CD4-positive, alpha-beta T cell (primary cell): Measurements from ENCODE around the gene TNFRSF21. TPM values are rescaled to one million over a fixed set of nuclear protein-coding genes. Genes with fewer than 3 reads are reported as not detected.

Source experiments
- ATAC-seq: fragments of 200-7000 bp; cut with Tn5 transposase; one replicate; pipeline ENCODE4 v1.10.0; 2022; ENCODE audit warnings: mild to moderate bottlenecking; ENCODE audit not compliant: poor library complexity
- CTCF ChIA-PET: fragments of 350-600 bp; sonication (Branson Sonifier 250); formaldehyde crosslinking; loops from one replicate; lab custom pipeline; 2021; ENCODE audit warnings: antibody characterized with exemption, inconsistent platforms; lab: Charles Lee
- POLR2A ChIA-PET: fragments of 350-600 bp; sonication (Branson Sonifier 250); formaldehyde crosslinking; loops from one replicate; lab custom pipeline; 2021; ENCODE audit warnings: antibody characterized with exemption, inconsistent platforms; lab: Charles Lee
- DNase-seq, 14 experiments: peaks; one replicate each; pipeline ENCODE4 v3.0.0-alpha.2; 2013 to 2020; ENCODE audit warnings: mixed read lengths in 2 of 14
- H3K27ac ChIP-seq, 2 donors: one replicate each; pipeline versions ENCODE4 v1.5.1 to v1.7.0; 2013; ENCODE audit warnings: low read length in 2 of 2, low read depth in 1 of 2, mild to moderate bottlenecking in 1 of 2
- H3K27me3 ChIP-seq, 2 experiments: 1 replicate in 1 of 2; 2 replicates in 1 of 2; pipeline versions ENCODE4 v1.6.1 to v1.7.0; 2013; ENCODE audit warnings: low read length in 2 of 2, control low read depth in 1 of 2, mild to moderate bottlenecking in 1 of 2, moderate library complexity in 1 of 2; ENCODE audit not compliant: insufficient read depth in 2 of 2, control insufficient read depth in 1 of 2
- H3K36me3 ChIP-seq: one replicate; pipeline ENCODE4 v1.6.1; 2013; ENCODE audit warnings: low read length, control low read depth; ENCODE audit not compliant: insufficient read depth
- H3K4me1 ChIP-seq: one replicate; pipeline ENCODE4 v1.6.1; 2013; ENCODE audit warnings: low read length, control low read depth; ENCODE audit not compliant: insufficient read depth
- H3K4me3 ChIP-seq: one replicate; pipeline ENCODE4 v1.5.1; 2013; ENCODE audit warnings: mild to moderate bottlenecking, low read length, moderate library complexity
- H3K9me3 ChIP-seq, 2 experiments: 1 replicate in 1 of 2; 2 replicates in 1 of 2; pipeline versions ENCODE4 v1.6.1 to v1.7.0; 2013; ENCODE audit warnings: low read length in 2 of 2, mild to moderate bottlenecking in 2 of 2, control low read depth in 1 of 2, moderate library complexity in 1 of 2; ENCODE audit not compliant: control insufficient read depth in 1 of 2, insufficient read depth in 1 of 2
- H3K27ac Mint-ChIP-seq: one replicate; pipeline ENCODE4 v1.8.0; 2020; ENCODE audit warnings: mixed read lengths
- H3K27me3 Mint-ChIP-seq: one replicate; pipeline ENCODE4 v1.8.0; 2021; ENCODE audit warnings: mixed read lengths
- H3K36me3 Mint-ChIP-seq: one replicate; pipeline ENCODE4 v1.8.0; 2021; ENCODE audit warnings: low read depth, mixed read lengths
- H3K4me1 Mint-ChIP-seq: one replicate; pipeline ENCODE4 v1.8.0; 2021; ENCODE audit warnings: low read depth, mixed read lengths
- H3K4me3 Mint-ChIP-seq: one replicate; pipeline ENCODE4 v1.8.0; 2020; ENCODE audit warnings: mild to moderate bottlenecking, mixed read lengths
- H3K9me3 Mint-ChIP-seq: one replicate; pipeline ENCODE4 v1.8.0; 2020; ENCODE audit warnings: mixed read lengths
- CTCF ChIP-seq: fragments of 200-600 bp; IDR thresholded peaks from one replicate; pipeline ENCODE4 v1.8.0; 2022; ENCODE audit warnings: antibody characterized with exemption, mild to moderate bottlenecking
- intact Hi-C, 2 experiments: fragments of 100-400 bp; cut with DNase I in 1 of 2; cut with micrococcal nuclease in 1 of 2; formaldehyde crosslinking; loops; one replicate each; pipeline versions ENCODE4 v1.15.1 to v1.9.0; 2023 to 2025; cut with DNase I, micrococcal nuclease
- total RNA-seq, 174 experiments: library from RNA in 2 of 174; stranded (reverse) in 2 of 174; gene quantifications; one replicate each; pipeline ENCODE4 v1.2.3 and lab custom pipeline; 2021 to 2026

TNFRSF21 gene
- total RNA-seq, 2 experiments from 2014 or later, result 0.92 to 0.96 TPM

- Histone ChIP-seq H3K4me1 (no peaks in the 10 kb centered on the region), H3K36me3 (no peaks in the 10 kb centered on the region), H3K27ac (no peak overlapping the region), H3K27me3 (no peaks in the 10 kb centered on the region), H3K9me3 (peaks cover 0 to 11% of the 10 kb centered on the region in 2 experiments), H3K4me3 (no peak overlapping the region)
- Mint-ChIP-seq H3K36me3 (no peaks in the 10 kb centered on the region), H3K4me1 (peaks cover 13% of the 10 kb centered on the region), H3K4me3 (no peak overlapping the region), H3K9me3 (no peaks in the 10 kb centered on the region), H3K27me3 (no peaks in the 10 kb centered on the region), H3K27ac (no peak overlapping the region)
- no peak for TF ChIP-seq CTCF
- DNase-seq, result no peak
- POLR2A ChIA-PET, result no interaction called here
- CTCF ChIA-PET, result no interaction called here
- no peak for ATAC-seq
- intact Hi-C loops, result no loop called here
These were observed 103.1 kb downstream of the TNFRSF21 start for GRCh38 chr6:47206626-47207025.

GRCh38 chr6:47203938-47204611 is 105.6 kb downstream of the TNFRSF21 start:
- Histone ChIP-seq H3K4me1 (no peaks in the 10 kb centered on the region), H3K9me3 (no peaks in the 10 kb centered on the region), H3K36me3 (no peaks in the 10 kb centered on the region), H3K27ac (no peak overlapping the region), H3K27me3 (no peaks in the 10 kb centered on the region), H3K4me3 (no peak overlapping the region)
- POLR2A ChIA-PET, result interaction anchor here (1.6 kb wide), 1 partner anchor 64 kb away, joined by 3 read pairs; no protein-coding TSS in a partner anchor
- DNase-seq (no peak), ATAC-seq (no peak)
- Mint-ChIP-seq H3K9me3 (no peaks in the 10 kb centered on the region), H3K27me3 (no peaks in the 10 kb centered on the region), H3K36me3 (no peaks in the 10 kb centered on the region), H3K27ac (peak overlapping the region; percentile 85), H3K4me1 (peaks cover 13% of the 10 kb centered on the region), H3K4me3 (no peak overlapping the region)
- intact Hi-C loops, result no loop called here
- TF ChIP-seq CTCF, result no peak
- CTCF ChIA-PET, result no interaction called here

GRCh38 chr6:47203266-47203937 is 106.3 kb downstream of the TNFRSF21 start:
- peak; percentile 84 for ATAC-seq
- POLR2A ChIA-PET, result interaction anchor here (1.6 kb wide), 1 partner anchor 63 kb away, joined by 3 read pairs; no protein-coding TSS in a partner anchor
- H3K36me3 ChIP-seq, result no peaks in the 10 kb centered on the region
- H3K4me1 Mint-ChIP-seq, result peaks cover 15% of the 10 kb centered on the region
- H3K27me3 Mint-ChIP-seq, result no peaks in the 10 kb centered on the region
- CTCF ChIA-PET, result no interaction called here
- no peaks in the 10 kb centered on the region for H3K27me3 ChIP-seq
- no peaks in the 10 kb centered on the region for H3K36me3 Mint-ChIP-seq
- no peaks in the 10 kb centered on the region for H3K9me3 Mint-ChIP-seq
- H3K27ac ChIP-seq, result no peak overlapping the region
- no peak overlapping the region for H3K4me3 Mint-ChIP-seq
- no peak for TF ChIP-seq CTCF
- no peaks in the 10 kb centered on the region for H3K9me3 ChIP-seq
- no peaks in the 10 kb centered on the region for H3K4me1 ChIP-seq
- H3K4me3 ChIP-seq, result no peak overlapping the region
- peak overlapping the region; percentile 85 for H3K27ac Mint-ChIP-seq
- intact Hi-C loops, result no loop called here
- DNase-seq, result peak in 3 of 14 experiments; percentile 15 to 40 (median 34)
